PFSK-1 (cell line): ENCODE data around the gene UBE2I.

Experiments used
- POLR2AphosphoS5 ChIP-seq: IDR thresholded peaks from 2 replicates; pipeline ENCODE4 v1.6.1; 2012; ENCODE audit warnings: low read depth, mild to moderate bottlenecking, control low read depth, low read length, moderate library complexity
- TF ChIP-seq, protein P1 (sequence below), 2 experiments: IDR thresholded peaks; 2 replicates each; pipeline versions ENCODE4 v1.6.1 to v1.8.0; 2011 to 2012; ENCODE audit warnings: low read depth in 2 of 2, low read length in 2 of 2, control low read depth in 1 of 2, inconsistent platforms in 1 of 2, mild to moderate bottlenecking in 1 of 2, moderate library complexity in 1 of 2; ENCODE audit not compliant: insufficient read depth in 1 of 2

GRCh38 chr16:1279945-1280589, 29.4 kb upstream of the UBE2I start:
- no peak for TF ChIP-seq POLR2AphosphoS5
- TF ChIP-seq, protein P1, sequence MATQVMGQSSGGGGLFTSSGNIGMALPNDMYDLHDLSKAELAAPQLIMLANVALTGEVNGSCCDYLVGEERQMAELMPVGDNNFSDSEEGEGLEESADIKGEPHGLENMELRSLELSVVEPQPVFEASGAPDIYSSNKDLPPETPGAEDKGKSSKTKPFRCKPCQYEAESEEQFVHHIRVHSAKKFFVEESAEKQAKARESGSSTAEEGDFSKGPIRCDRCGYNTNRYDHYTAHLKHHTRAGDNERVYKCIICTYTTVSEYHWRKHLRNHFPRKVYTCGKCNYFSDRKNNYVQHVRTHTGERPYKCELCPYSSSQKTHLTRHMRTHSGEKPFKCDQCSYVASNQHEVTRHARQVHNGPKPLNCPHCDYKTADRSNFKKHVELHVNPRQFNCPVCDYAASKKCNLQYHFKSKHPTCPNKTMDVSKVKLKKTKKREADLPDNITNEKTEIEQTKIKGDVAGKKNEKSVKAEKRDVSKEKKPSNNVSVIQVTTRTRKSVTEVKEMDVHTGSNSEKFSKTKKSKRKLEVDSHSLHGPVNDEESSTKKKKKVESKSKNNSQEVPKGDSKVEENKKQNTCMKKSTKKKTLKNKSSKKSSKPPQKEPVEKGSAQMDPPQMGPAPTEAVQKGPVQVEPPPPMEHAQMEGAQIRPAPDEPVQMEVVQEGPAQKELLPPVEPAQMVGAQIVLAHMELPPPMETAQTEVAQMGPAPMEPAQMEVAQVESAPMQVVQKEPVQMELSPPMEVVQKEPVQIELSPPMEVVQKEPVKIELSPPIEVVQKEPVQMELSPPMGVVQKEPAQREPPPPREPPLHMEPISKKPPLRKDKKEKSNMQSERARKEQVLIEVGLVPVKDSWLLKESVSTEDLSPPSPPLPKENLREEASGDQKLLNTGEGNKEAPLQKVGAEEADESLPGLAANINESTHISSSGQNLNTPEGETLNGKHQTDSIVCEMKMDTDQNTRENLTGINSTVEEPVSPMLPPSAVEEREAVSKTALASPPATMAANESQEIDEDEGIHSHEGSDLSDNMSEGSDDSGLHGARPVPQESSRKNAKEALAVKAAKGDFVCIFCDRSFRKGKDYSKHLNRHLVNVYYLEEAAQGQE (IDR thresholded peaks at IDR 0.05; ENCODE audit: insufficient read depth in 1 of 2, low read depth in 2 of 2, low read length in 2 of 2): no peak
